ENCODE measurements around the gene CFAP157. TPM values are rescaled to one million over a fixed set of nuclear protein-coding genes. Genes with fewer than 3 reads are reported as not detected.

CFAP157 gene
- total RNA-seq, 1 donor from 2014 or later = not detected

DNA sequence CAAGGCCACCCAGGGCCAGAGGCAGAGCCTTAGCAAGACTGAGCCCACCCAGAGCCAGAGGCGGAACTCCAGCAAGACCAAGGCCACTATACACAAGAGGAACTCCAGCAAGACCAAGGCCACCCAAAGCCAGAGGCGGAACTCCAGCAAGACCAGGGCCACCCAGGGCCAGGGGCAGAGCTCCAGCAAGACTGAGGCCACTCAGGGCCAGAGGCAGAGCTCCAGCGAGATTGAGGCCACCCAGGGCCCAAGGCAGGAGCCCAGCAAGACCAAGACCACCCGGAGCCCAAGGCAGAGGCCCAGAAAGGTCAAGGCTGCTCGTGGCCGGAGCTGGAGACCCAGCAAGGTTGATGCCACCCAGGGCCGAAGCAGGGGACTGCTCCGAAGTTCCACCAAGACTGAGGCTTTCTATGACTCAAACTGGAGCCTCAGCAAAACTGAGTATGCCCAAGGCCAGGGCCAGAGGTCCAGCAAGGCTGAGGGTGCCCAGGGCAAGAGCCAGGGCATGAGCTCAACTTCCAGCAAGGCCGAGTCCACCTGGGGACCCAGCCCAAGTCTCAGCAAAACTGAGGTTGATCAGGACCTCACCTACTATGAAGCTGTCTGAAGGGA is 24.1 kb downstream of the CFAP157 start:
- Mint-ChIP-seq H3K4me3 (no peak overlapping the region), H3K27ac (no peak overlapping the region), H3K36me3 (ENCODE audit: low read depth) (peaks cover 9% of the 10 kb centered on the region), H3K9me3 (no peaks in the 10 kb centered on the region), H3K27me3 (no peaks in the 10 kb centered on the region), H3K4me1 (peaks cover 13% of the 10 kb centered on the region)
- no peak for DNase-seq
- intact Hi-C loops (cut with micrococcal nuclease) = no loop called here
- POLR2A ChIA-PET = no interaction called here
- TF ChIP-seq, protein P1, sequence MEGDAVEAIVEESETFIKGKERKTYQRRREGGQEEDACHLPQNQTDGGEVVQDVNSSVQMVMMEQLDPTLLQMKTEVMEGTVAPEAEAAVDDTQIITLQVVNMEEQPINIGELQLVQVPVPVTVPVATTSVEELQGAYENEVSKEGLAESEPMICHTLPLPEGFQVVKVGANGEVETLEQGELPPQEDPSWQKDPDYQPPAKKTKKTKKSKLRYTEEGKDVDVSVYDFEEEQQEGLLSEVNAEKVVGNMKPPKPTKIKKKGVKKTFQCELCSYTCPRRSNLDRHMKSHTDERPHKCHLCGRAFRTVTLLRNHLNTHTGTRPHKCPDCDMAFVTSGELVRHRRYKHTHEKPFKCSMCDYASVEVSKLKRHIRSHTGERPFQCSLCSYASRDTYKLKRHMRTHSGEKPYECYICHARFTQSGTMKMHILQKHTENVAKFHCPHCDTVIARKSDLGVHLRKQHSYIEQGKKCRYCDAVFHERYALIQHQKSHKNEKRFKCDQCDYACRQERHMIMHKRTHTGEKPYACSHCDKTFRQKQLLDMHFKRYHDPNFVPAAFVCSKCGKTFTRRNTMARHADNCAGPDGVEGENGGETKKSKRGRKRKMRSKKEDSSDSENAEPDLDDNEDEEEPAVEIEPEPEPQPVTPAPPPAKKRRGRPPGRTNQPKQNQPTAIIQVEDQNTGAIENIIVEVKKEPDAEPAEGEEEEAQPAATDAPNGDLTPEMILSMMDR (IDR thresholded peaks at IDR 0.05) = no peak
- CTCF ChIA-PET = interaction anchor here (1.0 kb wide), 1 partner anchor 55 kb away, joined by 3 read pairs; the partner anchor contains the start of gene CDK9
- ATAC-seq (ENCODE audit: low read depth) = no peak

DNA sequence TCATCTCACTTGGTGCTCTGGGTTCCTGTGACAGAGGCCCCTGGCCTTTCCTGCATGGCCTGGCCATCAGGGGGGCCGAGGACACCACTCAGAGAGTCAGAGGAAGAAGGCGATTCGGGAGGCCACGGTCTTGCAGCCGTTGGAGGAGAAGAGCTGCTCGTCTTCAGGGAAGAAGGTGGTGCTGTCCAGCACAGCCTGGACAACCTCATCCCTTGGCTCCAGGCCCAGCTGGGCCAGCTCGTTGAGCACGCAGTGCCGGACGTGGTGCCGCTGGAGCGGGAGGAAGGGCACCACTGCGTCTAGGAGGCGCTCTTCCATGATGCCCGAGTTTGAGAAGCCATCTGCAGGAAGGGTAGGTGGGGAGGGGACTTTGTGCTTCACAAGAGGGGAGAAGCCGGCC is 25.1 kb downstream of the CFAP157 start:
- Mint-ChIP-seq H3K36me3 (ENCODE audit: low read depth) (peaks cover 9% of the 10 kb centered on the region), H3K4me1 (peaks cover 13% of the 10 kb centered on the region), H3K9me3 (no peaks in the 10 kb centered on the region), H3K27ac (no peak overlapping the region), H3K4me3 (no peak overlapping the region), H3K27me3 (no peaks in the 10 kb centered on the region)
- POLR2A ChIA-PET = no interaction called here
- TF ChIP-seq, protein P1 (IDR thresholded peaks at IDR 0.05) = no peak
- CTCF ChIA-PET = interaction anchor here (0.7 to 1.0 kb wide), 2 partner anchors 53 to 54 kb away, joined by 3 read pairs; partner anchors contain the start of gene CDK9
- no peak for ATAC-seq (ENCODE audit: low read depth)
- no peak for DNase-seq
- intact Hi-C loops (cut with micrococcal nuclease) = no loop called here

DNA sequence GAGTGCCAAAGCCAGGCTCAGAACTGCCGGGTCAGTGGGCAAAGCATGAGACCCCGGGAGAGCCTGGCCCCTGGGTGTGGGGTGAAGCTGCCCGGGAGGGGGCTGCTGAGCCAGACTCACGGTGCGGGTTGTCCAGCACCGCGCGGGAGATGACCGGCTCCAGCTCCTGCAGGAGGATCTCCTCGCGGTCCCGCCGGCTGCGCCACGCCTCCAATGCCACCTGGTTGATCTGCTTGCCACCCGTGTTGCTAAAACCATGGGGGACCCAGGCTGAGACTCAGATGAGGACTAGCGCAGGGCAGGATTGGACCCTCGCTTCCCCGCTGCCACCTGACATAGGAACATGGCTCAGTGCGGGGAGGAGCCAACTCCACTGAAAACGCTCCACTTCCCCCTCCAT is 25.7 kb downstream of the CFAP157 start:
- ChIA-PET POLR2A (no interaction called here), CTCF (interaction anchor here (0.9 kb wide), 1 partner anchor 189 kb away, joined by 3 read pairs; no protein-coding TSS in a partner anchor)
- Mint-ChIP-seq H3K27ac (no peak overlapping the region), H3K9me3 (no peaks in the 10 kb centered on the region), H3K27me3 (no peaks in the 10 kb centered on the region), H3K4me1 (peaks cover 13% of the 10 kb centered on the region), H3K4me3 (no peak overlapping the region), H3K36me3 (ENCODE audit: low read depth) (peaks cover 13% of the 10 kb centered on the region)
- intact Hi-C loops (cut with micrococcal nuclease) = no loop called here
- TF ChIP-seq, protein P1 (IDR thresholded peaks at IDR 0.05) = no peak
- no peak for DNase-seq
- no peak for ATAC-seq (ENCODE audit: low read depth)

DNA sequence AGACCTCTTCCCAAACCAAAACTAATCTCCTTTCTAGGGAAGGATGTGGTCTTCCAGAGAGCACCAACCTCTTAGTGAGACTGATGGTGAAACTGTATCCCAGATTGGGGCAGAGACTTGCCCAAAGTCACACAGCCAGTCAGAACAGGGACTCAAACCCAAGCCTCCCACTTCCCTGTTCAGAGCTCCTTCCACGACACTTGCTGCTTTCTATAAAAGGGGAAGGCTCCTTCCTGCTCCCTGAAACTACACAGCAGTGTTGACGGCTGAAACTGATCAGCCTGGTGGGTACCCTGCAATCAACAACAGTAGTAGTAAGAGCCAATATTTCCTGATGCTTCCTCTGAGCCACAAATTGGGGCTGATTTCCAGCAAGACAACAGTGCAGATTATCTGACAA is 26.8 kb downstream of the CFAP157 start:
- H3K36me3 Mint-ChIP-seq (ENCODE audit: low read depth) = peaks cover 23% of the 10 kb centered on the region
- no peaks in the 10 kb centered on the region for H3K9me3 Mint-ChIP-seq
- TF ChIP-seq, protein P1 (IDR thresholded peaks at IDR 0.05) = no peak
- peak overlapping the region; percentile 72 for H3K27ac Mint-ChIP-seq
- H3K27me3 Mint-ChIP-seq = no peaks in the 10 kb centered on the region
- peak overlapping the region; percentile 83 for H3K4me3 Mint-ChIP-seq
- ATAC-seq (ENCODE audit: low read depth) (no peak), DNase-seq (no peak)
- CTCF ChIA-PET = interaction anchor here (0.9 to 1.9 kb wide), 3 partner anchors 188 to 793 kb away, joined by 3 to 12 read pairs (median 5); no protein-coding TSS in a partner anchor
- peaks cover 13% of the 10 kb centered on the region for H3K4me1 Mint-ChIP-seq
- intact Hi-C loops (cut with micrococcal nuclease) = loop anchor here (1.0 to 2.0 kb wide), 5 partner anchors 18 to 793 kb away; partner anchors contain the start of gene PTRH1
- POLR2A ChIA-PET = interaction anchor here (1.9 to 2.4 kb wide), 2 partner anchors 38 to 132 kb away, joined by 8 to 21 read pairs; no protein-coding TSS in a partner anchor

DNA sequence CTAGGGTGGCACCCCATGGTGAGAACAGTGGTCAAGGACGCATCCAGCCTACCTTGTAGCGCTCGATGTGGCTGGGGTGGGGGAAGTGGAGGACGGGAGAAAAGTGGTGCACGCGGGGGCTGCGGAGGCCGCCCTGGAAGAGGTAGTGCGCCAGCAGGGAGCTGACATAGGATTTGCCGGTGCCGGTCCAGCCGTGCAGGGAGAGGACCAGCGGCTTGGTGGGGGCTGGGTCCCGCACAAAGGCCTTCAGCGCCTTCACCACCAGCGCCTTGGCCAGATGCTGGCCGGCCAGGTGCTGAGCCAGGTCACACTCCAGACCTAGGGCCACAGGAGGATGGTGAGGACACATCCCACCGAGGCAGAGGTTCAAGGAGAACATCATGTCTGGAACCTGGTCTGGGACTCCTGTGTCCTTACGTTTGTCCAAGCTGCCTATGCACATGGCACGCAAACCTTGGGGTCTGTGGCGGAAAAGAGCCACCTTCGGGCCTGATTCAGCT is 27.5 kb downstream of the CFAP157 start:
- ChIA-PET CTCF (interaction anchor here (0.6 to 2.4 kb wide), 32 partner anchors 9 to 794 kb away, joined by 3 to 45 read pairs (median 5); partner anchors contain the start of genes CDK9, ENG, LRSAM1 and PTRH1), POLR2A (interaction anchor here (0.7 to 2.4 kb wide), 27 partner anchors 11 to 820 kb away, joined by 3 to 24 read pairs (median 7); partner anchors contain the start of genes CDK9, ENG, LRSAM1 and PTRH1)
- intact Hi-C loops (cut with micrococcal nuclease) = loop anchor here (1.0 to 2.0 kb wide), 5 partner anchors 19 to 794 kb away; partner anchors contain the start of gene PTRH1
- DNase-seq (no peak), ATAC-seq (ENCODE audit: low read depth) (no peak)
- TF ChIP-seq, protein P1 (IDR thresholded peaks at IDR 0.05) = no peak
- peak overlapping the region; percentile 72 for H3K27ac Mint-ChIP-seq
- peaks cover 13% of the 10 kb centered on the region for H3K4me1 Mint-ChIP-seq
- peaks cover 30% of the 10 kb centered on the region for H3K36me3 Mint-ChIP-seq (ENCODE audit: low read depth)
- H3K4me3 Mint-ChIP-seq = peak overlapping the region; percentile 83
- H3K9me3 Mint-ChIP-seq = no peaks in the 10 kb centered on the region
- H3K27me3 Mint-ChIP-seq = no peaks in the 10 kb centered on the region

Data from activated B cell treated with CpG ODN at 0.5 μM for 24 hours (primary cell).